ENCODE results near the gene MYOF.
"Not testable (repeated sequence)": the region's sequence is repeated elsewhere in the genome, so short reads cannot be mapped to it uniquely, and the experiment has no call there.

MYOF gene

DNA sequence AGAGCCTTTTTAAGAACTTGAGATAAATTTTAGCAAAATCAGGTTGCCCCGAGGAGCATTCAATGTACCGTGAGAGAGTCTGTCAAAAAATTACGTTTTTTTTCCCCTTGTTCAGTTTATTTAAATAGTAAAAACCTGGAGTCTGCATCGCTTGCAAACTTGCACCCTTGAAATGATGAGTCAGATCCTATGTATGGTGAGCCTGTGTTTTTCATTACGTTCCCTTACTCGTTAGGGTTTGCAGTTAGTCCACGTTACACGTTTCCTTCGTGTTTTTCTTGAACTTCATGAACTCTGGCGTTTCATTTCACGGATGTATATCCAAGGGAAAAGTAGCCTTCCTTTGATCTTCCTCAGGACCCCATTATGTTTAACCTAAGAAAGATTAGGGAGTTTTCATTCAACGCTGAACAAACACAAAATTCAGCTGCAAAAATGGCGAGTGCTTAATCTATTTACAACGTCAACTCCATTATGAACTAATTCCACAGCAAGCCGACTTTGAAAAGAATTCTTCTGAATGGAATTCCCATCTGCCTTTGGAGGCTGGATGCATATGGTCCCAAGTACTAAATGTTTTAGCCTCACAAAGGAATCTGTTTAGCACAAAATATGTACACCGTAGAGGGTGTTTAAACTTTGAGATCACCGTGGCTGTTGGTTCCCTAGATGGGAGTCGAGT lies 182.4 kb downstream of the MYOF start:
- FAIRE-seq = no peak
- no peak for DNase-seq (ENCODE audit: low spot score)

DNA sequence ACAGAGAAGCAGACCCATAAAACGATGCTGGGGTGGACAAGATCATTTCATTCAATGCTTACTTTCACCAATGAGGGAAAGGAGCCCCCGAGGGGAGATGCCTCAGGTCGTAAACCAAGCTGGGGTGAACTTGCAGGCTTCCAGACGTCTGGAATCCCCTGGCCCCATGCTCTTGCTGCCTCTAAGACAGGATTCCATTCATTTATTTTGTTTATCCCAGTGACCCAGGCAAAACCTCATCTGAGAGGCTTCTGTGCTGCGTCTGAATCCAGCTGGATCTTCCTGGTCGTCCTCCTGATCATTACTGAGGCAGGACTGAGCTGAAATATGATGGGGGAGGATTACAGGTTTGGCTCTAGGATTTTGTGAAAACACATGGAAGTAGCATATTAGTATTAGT lies 182.9 kb downstream of the MYOF start:
- FAIRE-seq (no peak), DNase-seq (ENCODE audit: low spot score) (no peak)

DNA sequence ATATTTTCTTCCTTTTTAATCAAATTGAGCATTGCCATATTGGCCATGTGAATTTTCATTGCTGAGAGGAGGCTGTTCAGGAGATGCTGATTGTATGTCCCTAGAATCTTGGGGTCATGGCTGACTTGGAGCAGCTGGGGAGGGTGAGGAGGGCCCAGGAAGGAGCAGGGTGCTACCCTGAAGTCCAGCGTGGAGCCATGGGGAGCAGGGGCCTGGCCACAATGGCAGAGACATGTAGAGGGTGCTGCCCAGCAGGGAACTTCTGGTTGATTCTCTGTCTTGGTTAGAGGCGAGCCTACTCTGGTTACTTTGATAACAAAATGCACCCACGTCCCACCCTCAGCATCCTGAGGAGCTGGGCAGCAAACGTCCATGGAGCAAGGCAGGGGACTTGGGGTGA lies 186.0 kb downstream of the MYOF start:
- no peak for DNase-seq (ENCODE audit: low spot score)
- no peak for FAIRE-seq

DNA sequence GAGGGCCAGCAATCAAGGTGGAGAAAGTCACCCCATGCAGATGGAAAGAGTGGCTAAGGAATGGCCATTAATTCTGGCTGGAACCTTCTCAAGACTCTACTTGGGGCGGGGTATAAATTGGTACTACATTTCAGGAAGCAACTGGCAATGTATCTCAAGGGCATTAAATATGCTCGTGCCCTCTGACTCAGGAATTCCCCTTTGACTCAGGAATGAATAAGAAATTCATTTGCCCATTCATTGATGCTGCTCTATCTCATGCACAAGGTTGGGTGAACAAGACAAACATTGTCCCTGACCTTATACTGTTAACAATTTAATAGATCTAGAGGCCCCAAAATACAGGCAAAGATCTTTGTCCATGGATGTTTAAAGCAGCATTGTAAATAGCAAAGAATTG lies 188.1 kb downstream of the MYOF start:
- peak; percentile 92 for FAIRE-seq
- DNase-seq (ENCODE audit: low spot score) = peak; percentile 83

DNA sequence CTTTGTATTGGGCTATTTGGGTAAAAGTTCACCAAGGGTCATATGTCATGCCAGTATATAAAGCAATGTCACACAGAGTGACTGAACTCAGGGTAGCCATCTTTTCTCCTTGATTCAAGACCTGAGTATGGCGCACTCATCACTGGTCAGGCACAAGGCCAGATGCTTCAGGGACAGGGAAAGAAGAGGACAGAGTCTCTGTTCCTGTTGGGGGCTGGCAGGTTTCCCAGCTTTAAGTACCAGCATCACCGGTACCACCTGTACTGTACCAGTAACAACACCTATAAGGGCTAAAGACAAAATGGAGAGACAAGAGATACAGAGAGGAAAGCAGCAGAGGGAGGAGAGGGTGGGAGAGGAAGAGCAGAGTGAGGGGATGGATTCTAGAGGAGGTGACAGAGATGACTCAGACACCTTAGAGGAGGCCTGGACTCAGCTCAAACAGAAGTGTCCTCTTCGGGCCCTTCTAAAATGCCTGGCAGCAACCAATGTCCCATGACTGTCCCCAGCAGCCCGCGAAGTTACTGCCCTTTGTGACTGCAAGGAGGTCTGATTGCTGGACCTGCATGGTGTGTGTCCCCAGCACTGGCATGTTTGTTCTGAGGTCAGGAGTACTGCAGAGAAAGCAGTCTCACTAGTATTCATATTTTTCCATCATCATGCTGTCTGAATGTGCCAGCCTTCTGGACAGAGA lies 191.3 kb downstream of the MYOF start:
- FAIRE-seq = no peak
- no peak for DNase-seq (ENCODE audit: low spot score)

DNA sequence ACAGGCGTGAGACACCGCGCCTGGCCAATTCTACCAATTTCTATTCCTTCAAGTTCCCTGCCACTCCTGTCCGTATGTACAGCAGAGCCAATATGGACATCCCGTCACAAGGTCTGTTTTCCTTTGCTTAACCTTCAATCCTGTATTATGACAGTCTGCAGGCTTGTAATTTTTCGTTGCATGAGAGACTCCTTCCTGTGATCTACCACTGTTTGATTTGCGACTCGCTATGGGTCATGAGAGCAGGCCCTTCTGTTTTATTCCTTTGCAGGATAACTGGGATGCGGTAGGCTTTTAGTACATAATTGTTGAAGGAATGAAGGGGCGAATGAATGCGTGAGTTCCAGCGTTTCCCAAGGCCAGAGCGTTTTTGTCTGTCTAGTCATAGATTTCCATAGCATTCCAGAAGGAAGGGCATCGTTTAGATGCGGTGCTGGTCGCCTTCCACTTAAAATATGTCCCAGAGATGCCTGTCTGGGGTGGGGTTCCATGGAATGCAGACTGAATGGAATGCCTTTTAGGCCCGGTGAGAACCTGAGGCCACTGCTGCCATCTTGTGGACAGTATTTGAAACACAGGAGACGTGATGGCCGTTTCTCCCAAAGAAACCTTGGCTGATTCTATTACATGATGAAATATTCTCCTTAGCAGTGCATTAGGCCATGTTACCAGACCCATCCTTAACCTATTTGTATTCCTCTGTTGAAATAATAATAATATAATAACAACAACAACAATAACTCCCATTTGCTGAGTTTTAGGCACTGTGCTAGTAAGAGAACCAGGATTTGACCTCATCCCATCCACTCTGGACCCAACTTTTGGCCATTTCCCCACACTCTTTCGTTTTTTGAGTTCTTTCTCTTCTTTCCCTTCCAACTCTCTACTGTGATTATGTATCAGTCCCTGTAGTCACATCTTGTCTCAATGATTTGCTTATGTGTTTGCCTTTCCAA lies 193.2 kb downstream of the MYOF start:
- DNase-seq (ENCODE audit: low spot score) (peak; percentile 80), FAIRE-seq (peak; percentile 78)

DNA sequence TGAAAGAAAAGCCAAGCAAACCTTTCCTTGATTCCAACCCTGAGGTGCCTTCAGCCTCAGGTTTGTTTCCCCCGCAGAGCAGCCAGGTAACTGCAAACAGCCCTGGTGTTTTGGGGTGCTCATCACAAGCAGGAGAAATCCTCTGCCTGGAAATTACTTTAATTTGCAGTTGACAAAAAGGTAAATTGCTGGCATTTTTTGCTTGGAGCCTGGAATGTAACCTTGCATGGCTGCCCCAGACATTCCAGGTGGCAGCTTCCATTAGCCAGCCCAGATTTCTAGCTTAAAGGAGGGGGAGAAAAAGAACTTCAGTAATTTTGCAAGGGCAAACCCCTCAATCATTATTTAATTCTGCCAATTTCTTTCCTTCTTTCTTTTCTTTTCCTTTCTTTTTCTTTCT lies 194.4 kb downstream of the MYOF start:
- no peak for FAIRE-seq
- no peak for DNase-seq (ENCODE audit: low spot score)

DNA sequence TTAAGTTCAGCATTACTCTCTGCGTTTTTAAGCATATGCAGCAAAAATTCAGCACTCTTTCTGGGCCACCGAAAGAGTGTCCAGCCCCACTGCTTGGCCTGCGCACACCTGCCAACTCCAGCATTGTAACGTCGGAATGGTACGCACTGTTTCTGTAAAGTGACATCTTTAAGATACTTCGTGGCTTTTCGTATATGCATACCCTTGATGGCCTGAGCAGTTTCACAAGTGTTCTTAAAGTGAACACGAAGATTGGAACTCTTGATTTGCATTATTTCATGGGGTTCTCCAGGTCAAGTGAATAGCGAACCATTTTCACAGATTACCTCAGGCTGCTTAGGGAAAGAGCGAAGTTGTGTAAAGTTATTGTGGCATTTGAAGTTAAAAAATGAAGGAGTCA lies 197.9 kb downstream of the MYOF start:
- DNase-seq (ENCODE audit: low spot score); FAIRE-seq: not testable (repeated sequence)

DNA sequence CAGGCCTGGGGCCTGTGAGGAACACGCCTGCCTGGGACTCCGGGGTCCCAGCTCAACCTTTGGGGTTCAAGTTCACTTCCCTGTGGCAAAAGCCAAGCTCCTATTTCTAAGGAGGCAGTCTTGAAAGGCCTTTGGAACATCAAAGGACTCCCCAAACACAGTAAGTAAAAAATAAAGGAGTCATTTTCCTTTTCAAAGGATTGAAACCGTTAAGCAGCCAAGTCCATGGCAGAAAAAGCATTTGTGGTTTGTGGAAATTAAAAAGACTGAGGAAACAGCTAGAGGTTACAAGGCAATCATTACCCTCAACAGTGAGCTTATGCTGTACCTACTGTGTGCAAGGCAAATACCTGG lies 200.8 kb downstream of the MYOF start:
- no peak for FAIRE-seq
- no peak for DNase-seq (ENCODE audit: low spot score)

DNA sequence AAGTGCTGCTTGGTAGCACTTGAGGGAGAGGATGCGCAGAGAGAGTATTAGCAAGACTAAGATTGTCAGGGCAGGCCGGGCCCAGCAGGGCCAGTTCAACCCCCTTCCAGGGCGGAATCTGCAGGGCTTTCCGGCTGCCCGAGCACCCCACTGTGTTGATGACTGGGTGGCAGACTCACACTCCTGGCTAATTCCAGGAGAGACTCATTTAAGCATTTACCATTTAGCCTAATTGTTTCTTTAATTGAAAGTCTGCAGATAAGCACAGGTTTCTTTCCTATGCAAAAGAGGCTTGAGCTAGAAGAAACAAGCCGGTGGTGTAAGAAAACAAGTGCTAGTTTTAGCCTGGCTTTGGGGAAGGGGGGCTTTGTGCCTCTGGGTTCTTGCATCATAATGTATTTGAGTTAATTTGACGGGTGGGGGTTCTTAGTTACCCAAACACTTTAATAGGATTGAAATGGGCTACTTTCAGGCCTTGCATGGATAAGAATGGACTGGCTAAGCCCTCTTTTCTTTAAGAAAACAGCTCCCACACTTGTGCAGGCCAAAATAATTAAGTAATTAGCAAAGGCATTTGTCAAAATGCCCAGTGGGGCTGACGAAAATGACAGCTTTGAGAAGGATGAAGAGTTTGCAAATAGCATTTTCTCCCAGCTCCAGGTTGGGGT lies 201.3 kb downstream of the MYOF start:
- FAIRE-seq (no peak), DNase-seq (ENCODE audit: low spot score) (no peak)

DNA sequence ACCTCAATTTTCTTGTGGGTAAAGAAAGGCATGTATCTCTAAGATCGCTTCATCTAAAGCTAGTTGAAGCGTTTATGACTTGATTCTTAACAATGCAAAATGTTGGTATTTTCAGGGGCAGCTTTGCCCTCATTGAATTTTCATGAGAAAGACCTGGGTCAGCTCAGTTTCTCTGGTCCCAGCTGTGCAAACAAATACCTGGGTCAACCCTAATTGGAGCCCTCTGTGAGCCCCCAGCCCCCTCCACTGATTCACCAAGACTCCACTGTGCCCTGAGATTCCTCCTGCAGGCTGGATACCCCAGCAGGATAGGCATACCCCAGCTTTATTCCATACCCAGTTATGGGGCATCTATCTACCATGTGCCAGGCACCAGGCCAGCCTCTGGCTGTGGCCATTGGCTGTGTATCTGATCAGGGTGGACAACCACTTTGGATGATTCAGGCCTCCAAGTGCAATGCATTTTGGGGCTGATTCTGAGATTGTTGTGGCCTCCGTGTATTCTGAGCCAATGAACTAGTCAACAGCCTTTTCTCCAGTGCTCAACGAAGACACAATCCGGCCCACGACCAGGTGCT lies 201.9 kb downstream of the MYOF start:
- no peak for FAIRE-seq
- no peak for DNase-seq (ENCODE audit: low spot score)

DNA sequence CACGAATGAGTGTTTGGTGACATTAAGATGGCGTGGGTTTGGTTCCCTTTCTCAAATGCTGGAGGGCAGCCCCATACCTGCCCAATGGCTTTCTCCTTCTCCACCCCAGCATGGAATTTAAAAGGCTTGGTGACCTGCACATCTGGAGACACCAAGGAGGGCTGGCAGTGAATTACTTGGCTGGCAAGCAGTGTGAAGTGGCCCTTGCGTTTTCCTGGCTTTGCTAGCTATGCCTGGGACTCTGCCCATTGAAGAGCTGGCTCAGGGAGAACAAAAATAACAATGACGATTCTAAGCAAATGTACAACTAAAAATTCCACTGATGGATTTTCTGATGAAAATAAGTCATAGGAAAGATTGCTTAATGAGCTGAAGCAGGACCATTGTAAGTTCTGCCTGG lies 204.8 kb downstream of the MYOF start:
- FAIRE-seq (no peak), DNase-seq (ENCODE audit: low spot score) (no peak)

DNA sequence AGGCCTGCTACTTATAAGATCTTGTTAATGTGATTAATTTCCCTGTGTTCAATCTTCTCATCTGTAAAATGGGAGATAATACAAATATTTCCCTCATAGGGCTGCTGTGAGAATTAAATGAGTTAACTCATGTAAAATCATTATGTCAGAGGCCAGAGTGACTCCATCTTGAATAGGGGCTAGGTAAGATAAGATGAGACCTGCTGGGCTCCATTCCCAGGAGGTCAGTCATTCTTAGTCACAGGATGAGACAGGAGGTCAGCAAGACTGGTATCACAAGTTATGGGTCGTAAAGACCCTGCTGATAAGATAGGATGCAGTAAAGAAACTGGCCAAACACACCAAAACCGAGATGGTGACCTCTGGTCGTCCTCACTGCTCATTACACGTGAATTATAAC lies 207.7 kb downstream of the MYOF start:
- no peak for DNase-seq (ENCODE audit: low spot score)
- FAIRE-seq = no peak

DNA sequence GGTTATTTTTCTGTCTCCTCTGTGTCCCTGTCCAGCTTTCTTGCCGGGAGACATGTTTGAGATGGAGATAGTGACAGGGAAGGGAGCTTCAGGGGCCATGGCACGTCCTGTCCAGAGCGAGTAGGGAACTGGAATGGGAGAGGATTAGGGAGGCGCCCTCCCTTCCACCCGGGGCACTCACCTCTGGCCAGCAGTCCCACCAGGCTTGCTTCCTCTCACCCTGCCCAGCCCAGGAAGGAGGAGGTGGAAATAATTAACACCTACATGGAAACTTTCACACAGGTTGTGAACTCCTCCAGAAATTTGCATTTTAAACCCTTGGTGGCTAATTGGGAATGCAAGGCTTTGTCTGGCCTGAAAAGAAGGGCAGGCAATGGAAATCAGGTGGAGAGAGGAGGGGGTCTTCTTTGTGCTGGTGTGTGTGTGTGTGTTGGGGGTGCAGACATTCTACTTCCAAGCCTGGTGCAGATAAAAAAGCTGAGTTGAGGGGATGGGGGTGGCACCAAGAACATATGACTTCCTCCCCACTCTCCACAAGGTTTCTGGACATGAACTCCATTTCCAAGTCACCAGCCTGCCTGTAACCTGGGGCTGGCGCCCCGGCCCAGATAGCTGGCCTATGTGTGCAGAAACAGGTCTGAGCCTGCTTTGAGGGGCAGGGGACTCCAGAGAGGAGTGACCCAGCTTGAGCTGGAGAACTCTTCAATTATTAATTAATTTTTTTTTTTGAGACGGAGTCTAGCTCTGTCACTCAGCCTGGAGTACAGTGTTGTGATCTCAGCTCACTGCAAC lies 209.1 kb downstream of the MYOF start:
- no peak for FAIRE-seq
- no peak for DNase-seq (ENCODE audit: low spot score)

DNA sequence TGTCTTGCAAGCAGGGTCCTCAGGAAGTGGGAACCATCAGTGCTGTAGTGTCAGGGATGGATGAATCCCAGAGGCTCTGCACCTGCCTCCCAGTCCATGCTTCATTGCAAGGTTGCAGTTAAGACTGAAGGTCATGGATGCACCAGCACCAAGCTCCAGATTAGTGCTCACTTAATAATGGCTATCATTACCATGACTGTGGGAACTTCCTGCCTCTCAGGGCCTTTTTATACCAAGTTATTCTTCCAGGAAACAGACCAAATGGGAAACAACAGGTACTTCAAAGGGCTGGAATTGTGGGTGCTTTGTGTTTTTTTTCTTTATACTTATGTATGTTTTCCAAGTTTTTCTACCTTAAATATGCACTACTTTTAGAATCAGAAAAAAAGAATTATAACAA lies 210.8 kb downstream of the MYOF start:
- FAIRE-seq = no peak
- DNase-seq (ENCODE audit: low spot score) = no peak

DNA sequence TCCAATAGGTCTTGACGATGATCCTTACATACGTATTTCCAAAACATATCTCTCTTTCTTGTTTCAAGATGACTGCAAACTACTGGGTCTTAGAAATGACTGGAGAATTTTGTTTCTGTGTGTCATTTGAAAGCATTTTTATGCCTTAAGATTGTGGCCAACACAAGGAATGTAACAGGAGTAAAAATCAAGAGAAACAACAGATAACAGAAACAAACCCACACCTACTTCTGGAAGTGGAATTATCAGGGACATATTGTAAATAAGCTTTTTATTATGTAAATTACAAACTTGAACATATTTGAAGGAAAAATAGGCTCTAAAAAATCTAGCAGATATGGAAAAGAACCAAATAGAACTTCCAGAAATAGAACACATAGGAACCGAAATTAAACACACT lies 212.9 kb downstream of the MYOF start:
- DNase-seq (ENCODE audit: low spot score) = no peak
- FAIRE-seq = no peak

DNA sequence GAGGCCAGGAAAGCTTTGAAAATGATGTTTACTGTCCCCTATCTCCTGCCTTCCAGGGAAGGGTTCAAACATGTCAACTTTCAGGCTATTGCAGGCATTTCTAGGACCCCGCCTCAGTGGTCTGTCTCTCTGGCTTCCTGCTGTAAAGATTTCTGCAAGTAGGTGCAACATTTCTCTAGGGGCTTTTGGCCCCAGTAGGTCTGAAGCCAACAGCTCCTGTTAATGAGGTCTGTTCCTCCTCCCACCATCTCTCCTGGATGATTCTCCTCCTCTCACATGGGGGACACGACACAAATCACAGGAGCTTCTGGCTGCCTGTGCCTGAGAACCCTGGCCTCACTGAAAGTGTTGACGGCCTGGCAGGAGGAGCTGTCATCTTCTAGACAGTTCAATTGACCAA lies 214.1 kb downstream of the MYOF start:
- no peak for DNase-seq (ENCODE audit: low spot score)

DNA sequence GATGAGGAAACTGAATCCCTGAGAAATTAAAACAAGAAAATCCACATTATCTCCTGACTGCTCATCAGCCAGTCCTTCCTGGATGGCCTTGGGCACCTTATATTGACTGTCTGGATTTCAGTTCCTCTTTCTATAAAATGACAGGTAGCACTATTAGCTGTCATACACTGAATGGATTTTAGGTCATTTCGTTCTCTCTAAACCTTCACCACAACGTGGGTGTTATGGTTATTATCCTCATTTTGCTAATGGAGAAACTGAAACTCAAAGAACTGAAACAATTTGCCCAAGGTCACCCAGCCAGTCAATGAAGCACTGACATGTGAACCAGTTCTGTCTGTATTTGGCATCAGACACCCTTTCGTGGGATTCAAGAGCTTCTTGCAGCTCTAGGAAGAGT lies 214.6 kb downstream of the MYOF start:
- FAIRE-seq = no peak

More for the DNA sequence above, 214.1 kb downstream of the MYOF start:
- FAIRE-seq = no peak

DNA sequence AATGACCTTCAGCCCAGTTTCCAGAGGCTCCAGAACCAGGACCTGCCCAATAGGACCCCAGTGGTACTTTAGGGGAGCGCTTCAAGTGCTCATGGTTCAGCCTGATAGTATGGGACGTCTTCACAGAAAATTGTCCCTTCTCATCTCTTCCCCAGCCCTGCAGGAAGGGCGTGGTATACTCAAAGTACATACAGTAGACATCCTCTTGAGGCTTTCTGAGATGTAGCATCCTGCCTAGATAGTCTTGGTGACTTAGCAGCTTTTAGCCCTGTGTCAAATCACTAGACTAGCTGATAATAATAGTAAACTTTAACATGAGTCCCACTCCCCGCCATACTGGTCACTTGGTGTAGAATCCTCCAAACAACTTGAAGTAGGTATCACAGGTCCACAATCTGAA lies 215.3 kb downstream of the MYOF start:
- FAIRE-seq (no peak), DNase-seq (ENCODE audit: low spot score) (no peak)

More for the DNA sequence above, 214.6 kb downstream of the MYOF start:
- DNase-seq (ENCODE audit: low spot score) = no peak

DNA sequence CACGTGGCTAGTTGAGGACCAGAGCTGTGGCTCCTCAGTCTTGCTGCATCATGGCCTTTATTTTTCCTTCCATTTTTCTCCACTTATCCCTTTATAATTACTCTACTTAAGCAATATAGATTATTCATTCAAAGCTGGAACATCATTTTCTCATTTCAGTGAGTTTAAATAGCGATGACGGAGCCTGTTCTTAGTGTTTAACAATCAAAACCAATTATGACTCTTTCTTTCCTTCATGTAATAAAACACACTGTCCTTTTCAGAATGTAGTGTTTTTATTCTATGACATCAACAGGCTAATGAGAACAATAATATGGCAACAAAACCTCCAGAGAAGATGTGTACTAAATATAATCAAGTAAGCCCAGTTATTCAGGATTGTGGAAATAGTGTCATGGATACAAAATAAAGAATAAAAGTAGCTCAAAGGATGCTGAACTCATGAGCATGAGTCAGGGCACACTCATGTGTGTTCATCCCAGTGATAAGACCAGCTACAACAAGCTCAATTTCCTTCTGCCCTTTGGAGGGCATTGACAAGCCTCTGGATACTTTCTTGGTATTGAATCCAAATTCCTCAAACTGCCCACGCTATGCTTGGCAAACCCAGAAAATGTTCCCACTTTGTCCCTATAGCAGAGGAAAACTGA lies 220.0 kb downstream of the MYOF start:
- FAIRE-seq (no peak), DNase-seq (ENCODE audit: low spot score) (no peak)
